NCI-H526 (cell line): ENCODE measurements around the gene ZHX3.

ENCODE experiments used
- DNase-seq, 2 experiments: peaks; one replicate each; lab custom pipeline; 2025; lab: John Stamatoyannopoulos, UW

Gene ZHX3

DNA sequence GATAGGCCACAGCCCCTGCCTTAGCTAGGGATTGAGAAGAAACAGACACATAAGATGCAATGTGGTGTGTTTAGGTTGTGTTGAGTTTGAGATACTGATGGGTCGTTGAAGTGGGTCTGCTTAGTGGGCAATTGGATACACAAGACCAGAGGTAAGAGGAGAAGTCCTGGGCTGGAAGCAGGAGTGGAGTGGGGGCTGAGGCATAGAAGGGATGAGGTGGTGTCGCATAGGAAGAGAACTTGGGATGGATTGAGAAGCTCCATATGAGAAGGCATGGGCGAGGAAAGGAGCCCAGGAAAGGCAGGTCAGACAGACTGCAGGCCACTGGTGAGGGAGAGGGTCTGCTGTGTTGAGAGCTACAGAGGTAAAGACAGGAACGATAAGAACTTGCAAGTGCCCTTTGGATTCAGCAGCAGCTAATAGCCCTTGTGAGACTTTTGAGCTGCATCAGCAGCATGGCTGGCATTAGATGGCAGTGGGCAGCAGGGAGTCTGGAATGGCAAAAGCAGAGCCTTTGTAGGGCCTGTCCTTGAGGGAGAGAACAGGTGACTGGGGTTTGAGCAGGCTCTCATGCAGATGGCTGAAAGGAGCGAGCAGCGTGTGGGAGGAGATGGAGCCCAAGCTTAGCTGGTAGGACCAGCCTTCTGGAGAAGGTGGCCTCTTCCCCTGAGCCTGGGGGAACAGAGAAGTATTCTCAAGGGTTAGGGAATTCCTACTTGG, 147.0 kb downstream of the ZHX3 start:
- DNase-seq, result no peak

DNA sequence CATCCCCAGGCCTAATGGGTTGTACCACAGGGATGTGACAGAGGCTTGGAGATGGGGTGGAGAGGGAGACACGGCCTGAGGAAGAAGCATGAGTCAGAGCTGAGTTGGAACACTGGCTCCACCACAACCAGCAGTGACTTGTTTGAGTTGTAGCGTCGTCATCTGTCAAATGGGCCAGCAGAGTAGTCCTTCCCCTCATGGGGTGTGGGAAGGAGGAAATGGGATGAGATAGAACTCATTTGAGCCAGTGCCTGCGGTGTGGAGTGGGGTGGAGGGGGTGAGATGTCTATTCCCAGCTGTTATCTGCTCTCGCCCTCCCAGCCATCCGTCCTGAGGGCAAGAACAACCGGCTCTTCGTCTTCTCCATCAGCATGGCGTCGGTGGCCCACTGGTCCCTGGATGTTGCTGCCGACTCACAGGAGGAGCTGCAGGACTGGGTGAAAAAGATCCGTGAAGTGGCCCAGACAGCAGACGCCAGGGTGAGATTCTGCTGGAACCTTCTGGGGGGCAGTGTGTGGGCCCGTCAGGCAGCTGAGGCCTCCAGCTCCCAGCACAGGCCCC, 147.7 kb downstream of the ZHX3 start:
- DNase-seq, result no peak

DNA sequence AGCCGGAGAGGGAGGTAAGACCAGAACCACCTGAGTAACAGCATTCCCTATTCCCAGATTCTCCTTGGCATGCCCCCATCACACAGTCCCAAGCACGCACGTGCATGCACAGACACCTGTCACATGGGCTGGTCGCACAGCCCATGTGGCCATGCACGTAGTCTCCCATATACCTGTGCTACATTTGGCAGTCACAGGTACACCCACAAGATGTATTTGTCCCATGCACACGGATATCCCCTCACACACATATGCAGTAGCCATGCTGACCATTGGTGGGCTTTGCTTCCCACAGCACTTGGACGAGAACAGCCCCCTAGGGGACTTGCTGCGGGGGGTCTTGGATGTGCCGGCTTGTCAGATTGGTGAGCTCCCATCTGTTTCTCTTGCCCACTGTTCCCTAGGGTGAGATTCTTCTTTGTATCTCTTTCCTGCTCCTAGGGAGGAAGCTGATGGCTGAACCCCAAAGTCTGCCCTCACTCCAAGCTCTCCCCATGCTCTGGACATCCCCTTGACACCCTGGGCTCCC, 148.3 kb downstream of the ZHX3 start:
- no peak for DNase-seq

DNA sequence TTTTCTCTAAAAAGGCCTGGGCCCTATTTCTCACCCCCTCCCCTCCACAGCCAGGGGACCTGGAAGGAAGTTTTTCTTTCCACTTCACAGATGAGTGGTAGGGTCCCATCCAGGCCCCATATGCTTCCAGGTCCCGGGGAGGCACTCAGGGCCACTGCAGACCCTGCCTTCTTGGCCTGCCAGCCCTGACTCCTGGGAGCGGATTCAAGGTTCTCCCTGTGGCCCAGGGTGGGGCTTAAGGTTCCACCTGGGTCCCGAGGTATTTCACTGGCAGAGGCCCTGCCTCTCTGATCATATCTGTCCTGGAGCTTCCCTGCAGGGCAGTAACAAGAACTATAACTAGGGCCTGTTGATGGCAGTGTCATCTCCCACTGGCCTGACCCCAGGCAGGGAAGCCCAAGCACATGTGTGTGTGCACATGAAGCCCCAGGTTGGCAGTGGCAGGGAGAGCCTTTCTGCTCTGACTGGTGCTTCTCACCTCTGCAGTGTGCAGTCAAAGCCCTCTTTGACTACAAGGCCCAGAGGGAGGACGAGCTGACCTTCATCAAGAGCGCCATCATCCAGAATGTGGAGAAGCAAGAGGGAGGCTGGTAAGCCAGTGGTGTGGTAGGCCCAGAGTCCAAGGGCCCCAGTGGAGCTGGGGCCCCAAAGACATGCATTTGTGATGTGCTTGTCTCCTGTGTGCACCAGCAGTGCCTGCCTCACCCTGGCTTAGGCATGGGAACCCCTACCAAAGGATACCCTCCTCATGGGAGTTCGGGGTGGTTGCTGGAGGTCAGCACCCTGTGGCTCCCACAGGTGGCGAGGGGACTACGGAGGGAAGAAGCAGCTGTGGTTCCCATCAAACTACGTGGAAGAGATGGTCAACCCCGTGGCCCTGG, 149.0 kb downstream of the ZHX3 start:
- DNase-seq, result no peak

DNA sequence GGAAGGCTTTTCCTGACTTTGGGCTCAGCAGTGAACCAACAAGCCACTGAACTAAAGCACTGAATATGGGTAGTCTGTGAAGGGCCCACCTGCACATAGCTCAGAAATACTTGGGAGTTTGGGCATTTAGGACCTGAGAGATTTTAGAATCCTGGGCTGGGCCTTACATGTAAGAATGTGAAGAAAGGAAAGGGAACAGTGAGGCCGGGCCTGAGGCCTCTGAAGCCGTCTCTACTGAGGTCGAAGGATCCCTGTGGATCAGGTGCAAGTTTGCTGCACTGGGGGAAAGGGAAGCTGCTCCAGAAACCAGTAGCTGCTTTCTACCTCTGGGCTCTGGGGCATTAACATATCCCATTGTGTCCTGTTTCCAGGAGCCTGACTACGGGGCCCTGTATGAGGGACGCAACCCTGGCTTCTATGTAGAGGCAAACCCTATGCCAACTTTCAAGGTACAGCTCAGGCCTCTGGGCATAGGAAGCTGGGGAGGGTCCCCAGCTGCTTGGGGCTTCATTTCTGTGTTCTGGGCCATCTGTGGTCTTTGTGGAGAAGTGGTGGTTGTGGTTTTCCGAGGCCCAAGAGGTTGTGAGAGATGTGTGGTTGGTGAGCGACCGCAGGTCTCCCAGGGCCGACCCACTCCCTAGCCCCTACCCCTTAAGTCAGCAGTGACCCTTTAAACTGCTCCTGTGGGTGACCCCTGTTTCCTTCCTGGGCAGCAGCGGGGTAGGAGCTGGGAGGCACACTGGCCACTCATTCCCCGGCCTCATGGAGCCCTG, 149.9 kb downstream of the ZHX3 start:
- no peak for DNase-seq

DNA sequence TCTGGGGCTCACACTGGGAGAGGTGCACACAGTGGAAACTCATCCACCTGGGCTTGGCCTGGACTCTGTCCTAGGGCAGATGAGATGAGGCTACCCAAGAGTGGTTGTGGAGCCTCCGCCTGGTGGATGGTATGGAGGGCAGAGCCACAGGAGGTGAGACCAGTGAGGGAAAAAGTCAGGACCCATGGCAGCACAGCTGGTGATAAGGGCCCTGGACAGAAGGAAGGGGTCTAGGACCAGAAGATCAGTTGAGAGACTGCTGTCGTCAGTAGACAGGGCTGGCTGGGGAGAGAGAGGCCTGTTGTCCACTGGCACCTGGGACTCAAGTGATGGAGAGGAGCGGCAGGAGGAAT, 150.4 kb downstream of the ZHX3 start:
- no peak for DNase-seq

DNA sequence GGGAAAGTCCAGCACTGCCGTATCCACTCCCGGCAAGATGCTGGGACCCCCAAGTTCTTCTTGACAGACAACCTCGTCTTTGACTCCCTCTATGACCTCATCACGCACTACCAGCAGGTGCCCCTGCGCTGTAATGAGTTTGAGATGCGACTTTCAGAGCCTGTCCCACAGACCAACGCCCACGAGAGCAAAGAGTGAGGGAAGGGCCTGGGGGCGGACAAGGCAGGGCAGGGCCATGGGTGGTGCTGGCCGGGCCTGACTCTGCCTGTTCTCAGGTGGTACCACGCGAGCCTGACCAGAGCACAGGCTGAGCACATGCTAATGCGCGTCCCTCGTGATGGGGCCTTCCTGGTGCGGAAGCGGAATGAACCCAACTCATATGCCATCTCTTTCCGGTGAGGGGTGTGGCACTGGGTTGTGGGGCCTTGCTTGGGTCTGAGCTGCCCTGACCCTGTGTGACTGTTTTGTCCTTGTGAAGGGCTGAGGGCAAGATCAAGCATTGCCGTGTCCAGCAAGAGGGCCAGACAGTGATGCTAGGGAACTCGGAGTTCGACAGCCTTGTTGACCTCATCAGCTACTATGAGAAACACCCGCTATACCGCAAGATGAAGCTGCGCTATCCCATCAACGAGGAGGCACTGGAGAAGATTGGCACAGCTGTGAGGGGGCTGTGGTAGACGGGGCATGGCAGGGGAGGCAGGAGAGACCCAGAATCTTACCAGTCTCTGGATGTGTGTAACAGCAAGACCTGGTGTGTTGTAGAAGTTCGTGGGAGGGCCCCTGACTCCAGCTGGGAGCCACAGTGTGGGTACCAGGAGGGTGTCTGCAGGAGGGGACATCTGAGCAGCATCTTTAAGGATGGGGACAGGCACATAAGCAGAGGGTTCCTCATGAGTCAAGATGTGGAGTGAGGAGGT, 151.1 kb downstream of the ZHX3 start:
- no peak for DNase-seq

DNA sequence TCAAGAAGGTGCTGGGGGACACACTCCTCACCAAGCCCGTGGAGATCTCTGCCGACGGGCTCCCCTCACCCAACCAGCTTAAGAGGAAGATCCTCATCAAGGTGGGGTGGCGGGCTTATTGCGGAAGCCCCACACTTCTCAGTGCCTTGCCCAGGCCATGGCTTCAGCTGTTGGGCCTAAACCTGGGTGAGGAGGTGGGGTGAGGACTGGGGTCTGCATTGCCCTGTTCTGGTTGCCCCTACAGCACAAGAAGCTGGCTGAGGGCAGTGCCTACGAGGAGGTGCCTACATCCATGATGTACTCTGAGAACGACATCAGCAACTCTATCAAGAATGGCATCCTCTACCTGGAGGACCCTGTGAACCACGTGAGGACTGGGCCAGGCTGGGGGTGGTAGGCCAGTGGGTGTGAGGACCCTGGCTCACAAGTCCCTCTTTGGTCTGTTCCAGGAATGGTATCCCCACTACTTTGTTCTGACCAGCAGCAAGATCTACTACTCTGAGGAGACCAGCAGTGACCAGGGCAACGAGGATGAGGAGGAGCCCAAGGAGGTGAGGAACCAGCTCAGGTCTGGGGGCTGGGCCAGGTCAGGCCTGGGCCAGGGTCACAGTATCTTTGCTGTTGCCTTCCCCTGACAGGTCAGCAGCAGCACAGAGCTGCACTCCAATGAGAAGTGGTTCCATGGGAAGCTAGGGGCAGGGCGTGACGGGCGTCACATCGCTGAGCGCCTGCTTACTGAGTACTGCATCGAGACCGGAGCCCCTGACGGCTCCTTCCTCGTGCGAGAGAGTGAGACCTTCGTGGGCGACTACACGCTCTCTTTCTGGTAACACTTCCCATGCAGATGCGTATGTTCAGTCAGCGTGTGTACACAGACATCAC, 152.3 kb downstream of the ZHX3 start:
- no peak for DNase-seq

DNA sequence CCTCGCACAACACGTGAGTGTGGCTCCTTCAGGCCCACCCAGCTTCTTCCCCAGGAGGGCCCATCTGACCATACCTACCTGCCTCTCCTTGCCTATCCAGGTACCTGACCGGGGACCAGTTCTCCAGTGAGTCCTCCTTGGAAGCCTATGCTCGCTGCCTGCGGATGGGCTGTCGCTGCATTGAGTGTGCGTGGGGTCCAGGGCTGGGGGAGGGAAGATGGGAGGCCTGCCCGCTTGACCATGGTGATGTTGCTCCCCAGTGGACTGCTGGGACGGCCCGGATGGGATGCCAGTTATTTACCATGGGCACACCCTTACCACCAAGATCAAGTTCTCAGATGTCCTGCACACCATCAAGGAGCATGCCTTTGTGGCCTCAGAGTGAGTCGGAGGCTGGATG, 153.7 kb downstream of the ZHX3 start:
- no peak for DNase-seq

DNA sequence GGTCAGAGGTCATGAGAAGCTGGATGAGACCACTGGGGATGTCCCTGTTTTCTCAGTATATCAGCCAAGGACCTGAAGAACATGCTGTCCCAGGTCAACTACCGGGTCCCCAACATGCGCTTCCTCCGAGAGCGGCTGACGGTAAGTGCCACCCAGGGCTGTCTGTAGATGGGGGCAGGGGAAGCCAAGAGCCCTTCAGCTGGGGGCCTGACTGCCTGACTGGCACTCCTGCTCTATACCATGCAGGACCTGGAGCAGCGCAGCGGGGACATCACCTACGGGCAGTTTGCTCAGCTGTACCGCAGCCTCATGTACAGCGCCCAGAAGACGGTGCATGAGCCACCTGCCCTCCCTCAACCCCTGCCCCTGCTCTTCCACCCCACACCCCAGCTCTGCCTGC, 155.1 kb downstream of the ZHX3 start:
- DNase-seq, result no peak

DNA sequence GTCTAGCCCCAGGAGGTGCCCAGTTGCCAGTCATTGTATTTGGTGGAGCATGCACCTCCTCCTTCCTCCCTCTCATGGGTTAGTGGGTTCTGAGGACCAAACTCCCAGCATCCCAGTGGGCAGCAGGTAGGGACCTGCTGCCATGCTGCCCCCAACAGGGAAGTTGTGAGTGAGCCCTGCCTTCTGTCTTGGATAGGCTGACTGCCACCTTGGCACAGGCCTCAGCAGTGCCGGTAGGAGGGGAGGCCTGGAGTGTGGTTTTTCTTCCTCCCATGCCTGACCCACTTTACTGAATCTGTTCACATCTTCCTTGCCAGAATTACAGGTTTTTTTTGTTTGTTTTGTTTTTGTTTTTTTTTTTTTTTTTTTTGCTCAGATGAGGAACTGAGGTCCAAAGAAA, 155.6 kb downstream of the ZHX3 start:
- no peak for DNase-seq

DNA sequence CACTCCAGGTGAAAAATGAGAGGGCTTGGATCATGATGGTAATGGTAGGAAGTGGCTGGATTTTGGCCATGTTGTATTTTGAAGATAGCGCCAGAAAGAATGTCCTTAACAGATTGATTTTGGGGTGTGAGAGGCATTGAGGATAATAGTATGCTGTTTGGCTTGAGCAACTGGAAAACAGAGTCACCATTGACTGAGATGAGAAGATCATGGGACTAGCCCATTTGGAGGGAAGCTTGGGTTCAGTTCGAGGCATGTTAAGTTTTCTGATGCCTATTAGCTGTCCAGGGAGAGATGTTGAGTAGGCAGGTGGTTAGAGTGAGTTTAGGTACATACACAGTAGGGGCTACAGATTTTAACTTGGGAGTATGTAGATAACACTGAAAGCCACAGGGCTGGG, 156.8 kb downstream of the ZHX3 start:
- no peak for DNase-seq

DNA sequence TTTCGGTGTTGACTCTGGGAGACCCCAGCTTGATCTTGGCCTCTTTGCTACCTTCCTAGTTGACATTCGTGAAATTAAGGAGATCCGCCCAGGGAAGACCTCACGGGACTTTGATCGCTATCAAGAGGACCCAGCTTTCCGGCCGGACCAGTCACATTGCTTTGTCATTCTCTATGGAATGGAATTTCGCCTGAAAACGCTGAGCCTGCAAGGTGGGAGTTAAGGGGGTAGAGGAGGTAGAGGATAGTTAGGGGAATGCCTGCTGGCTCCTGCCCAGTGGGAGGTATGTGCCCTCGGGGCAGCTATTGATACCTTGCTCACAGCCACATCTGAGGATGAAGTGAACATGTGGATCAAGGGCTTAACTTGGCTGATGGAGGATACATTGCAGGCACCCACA, 158.0 kb downstream of the ZHX3 start:
- no peak for DNase-seq

DNA sequence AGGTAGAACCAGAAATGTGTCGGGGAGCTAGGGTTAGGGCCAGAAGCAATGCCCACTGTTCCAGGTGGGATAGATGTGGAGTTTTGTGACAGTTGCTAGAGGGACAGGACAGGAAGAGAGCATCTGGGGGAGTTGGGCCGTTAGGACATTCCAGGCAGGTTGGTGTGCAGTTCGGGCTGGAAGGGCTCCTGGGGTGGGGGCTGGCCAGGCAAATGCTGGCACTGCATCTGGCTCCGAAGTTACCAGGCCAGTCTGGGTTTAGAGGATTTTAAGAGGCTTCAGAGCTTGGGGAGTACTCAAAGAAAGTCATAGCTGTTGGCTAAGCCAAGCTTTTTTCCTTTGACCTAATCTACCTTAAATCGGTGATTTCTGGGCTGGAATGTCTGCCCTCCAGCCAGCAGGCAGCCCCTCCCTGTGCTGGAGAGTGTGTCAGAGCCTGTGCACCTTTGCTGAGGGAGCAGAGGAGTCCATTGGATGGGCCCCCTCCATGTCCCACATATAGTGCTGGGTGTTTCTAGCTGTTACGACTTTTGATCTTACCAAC, 159.4 kb downstream of the ZHX3 start:
- DNase-seq, result no peak

DNA sequence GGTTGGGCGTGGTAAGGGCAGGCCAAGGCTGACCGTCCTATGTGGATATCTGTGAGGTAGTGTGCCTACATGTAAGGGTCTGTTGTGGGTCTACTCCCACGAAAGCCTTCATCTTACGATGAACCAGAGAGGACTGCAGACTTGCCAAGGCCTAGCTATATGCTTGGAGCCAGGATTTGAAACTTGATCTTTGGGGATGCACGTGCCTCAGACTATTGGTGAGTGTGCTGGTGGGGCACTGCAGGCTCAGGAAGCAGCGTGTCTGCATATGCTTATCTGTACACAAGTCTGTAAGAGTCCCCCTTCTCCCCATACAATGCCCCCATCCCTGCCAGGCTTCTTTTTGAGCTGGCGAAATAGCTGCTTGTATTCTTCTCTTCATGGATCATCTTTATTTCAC, 162.3 kb downstream of the ZHX3 start:
- DNase-seq, result no peak

DNA sequence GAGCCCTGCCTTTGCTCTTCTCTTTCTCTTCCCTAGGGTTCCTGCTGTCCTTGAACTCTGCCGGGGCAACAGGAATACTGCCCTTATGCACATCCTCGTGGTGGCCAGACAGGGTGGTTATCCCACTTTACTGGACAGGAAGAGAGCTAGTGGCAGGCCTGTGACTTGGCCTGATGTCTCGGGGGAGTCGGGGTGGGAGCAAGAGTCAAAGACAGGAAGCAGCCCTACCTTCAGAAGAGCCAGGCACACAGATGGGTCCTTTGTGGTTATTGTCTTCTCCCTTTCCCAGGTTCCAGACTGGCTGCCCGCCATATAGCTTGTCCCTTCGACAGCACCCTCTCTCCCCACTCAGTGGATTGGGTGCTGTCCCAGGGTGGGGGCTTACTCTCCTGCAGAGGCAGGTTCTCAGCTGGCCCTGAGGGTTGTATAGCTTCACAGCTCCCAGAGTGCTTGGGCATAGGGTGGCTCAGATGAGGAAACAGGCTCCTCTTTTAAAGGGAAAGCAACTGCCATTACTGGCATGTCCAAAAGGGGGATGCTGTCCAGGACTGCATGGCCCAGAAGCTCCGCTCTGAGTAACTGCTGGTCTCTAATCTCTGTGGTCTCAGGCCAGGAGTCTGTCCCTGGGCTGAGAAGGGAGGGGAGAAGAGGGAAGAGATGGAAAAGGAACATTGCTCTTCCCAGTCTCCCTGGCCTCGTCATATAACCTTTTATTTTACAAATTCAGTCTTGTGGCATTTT, 162.9 kb downstream of the ZHX3 start:
- DNase-seq, result no peak

DNA sequence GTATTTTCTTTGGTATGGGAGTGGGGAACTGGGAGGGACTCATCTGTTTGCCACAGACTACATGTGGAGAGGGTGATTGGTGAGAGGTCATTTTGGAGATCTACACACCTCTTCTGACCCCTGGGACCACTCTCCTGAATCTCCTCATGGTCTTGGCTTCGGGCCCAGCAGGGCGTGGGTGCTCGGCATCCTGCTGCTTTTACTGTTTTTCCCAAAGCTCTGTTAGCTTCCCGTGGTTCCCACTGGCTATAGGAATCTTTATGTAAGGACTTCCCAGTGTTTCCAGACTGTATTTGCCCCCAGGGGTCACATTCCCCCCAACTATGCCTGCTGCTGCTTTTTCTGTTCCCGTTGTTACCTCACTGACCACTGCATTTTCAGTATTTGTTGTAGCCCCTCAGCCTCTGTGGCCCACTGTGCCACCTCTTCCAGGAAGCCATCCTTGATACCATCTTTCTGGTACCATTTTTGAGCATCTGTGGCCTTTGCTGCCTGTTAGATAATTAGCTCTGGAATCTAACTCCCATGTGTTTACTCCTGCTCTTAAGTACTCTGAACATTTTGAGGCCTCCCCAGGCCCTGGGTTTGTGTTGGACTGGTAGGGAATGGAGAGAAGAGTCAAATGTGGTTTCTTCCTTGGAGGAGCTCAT, 165.3 kb downstream of the ZHX3 start:
- no peak for DNase-seq

DNA sequence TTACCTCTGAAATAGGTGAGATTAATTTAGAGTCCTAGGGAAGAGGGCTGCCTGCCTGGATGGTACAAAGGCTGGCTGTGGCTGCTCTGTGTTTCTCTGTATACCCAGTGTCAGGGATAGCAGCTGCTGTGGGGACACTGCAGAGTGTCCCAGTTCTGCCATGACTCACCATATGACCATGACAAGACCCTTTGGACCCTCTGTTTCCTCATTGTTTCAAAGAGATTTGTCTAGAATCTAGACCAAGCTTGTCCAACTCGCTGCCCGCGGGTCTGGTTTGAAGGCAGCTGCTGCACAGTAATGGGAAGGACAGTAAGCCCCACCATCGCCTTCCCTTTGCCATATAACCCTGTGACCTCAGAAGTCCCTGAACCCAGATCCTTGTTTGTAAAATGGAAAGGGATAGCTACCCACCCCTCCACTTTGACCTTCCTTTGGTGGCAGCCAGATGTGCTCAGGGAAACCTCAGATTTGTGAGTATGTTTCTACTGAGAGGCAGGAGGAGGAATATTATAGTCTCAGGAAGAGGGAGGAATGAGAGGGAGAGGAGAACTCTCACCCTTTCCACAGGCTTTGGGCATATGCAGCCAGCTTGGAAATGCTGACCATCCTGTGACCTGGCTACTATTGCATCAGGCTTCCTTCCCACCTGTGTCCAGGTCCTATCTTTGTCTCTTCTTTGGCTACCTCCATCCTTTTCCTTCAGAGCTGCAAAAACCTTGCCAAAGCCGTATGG, 166.2 kb downstream of the ZHX3 start:
- DNase-seq, result no peak
